NOMO-1 (cell line): Measurements from ENCODE around the gene ANKRD55.
"Not testable (repeated sequence)": the region's sequence is repeated elsewhere in the genome, so short reads cannot be mapped to it uniquely, and the experiment has no call there.

Source experiments
- DNase-seq, 2 experiments: peaks; one replicate each; lab custom pipeline; 2025; ENCODE audit not compliant: unreplicated experiment in 2 of 2; lab: John Stamatoyannopoulos, UW

The ANKRD55 gene

DNA sequence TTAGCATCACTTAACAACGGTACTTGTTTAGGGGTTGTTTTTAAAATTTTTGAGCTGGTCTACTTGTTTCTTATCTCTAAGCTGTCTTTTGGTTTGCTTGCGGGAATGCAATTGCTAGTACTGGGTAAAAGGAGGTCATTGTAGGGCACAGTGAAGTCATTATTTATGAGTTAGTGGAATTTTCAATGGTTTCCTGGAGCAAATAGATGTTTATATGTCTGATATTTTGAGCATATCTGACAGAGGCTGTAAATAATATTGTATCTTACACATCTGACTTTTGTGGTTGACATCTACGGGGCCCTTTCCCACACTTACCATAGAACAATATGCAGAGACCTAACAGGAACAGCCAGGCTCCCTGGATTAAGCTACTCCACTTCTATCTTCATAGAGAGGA, 147.9 kb downstream of the ANKRD55 start:
- DNase-seq: no peak

DNA sequence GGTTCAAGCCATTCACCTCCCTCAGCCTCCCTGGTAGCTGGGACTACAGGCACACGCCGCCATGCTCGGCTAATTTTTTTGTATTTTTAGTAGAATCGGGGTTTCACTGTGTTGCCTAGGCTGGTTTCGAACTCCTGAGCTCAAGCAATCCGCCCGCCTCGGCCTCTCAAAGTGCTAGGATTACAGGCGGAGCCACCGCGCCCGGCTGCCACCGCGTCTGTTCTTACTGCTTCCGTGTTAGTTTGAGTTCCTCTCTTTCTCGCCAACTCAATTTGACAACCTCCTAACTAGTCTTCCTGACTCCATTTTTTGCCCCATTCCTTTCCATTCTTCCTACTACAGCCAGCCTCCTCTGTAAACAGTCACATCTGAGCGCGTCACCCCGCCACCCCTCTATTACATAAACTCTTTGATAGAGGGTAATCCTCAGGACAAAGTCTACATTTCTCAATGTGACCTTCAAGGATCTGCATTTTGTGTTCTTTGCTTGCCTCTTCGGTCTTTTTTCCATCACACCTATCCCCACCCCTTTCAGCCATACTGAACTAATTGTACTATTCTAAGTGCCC, 149.8 kb downstream of the ANKRD55 start:
- no peak for DNase-seq

DNA sequence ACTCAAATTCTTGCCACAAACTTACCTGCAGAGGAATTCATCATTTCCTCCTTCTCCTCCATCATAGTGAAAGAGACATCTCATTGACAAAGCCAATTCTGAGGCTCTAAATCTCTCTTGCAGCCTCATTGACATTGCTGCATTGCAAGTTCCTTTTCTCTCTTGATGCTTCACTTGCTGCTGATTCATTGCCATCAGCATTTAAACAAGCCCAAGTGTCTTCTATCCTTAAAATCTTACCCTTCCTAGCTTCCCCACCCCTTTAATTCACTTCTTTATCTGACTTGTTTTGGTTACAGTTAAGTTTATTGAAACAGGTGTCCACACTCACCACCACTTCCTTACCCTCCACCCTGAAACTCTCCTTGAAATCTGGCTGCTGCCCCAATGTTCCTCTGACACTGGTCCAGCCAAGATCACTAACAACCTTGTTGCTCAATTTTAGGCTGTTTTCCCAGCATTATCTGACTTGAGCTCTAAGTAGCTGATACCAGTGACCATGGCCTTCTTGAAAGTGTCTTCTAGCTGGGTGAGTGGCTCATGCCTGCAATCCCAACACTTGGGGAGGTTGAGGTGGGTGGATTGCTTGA, 152.0 kb downstream of the ANKRD55 start:
- DNase-seq: peak in 1 of 2 experiments; percentile 50

DNA sequence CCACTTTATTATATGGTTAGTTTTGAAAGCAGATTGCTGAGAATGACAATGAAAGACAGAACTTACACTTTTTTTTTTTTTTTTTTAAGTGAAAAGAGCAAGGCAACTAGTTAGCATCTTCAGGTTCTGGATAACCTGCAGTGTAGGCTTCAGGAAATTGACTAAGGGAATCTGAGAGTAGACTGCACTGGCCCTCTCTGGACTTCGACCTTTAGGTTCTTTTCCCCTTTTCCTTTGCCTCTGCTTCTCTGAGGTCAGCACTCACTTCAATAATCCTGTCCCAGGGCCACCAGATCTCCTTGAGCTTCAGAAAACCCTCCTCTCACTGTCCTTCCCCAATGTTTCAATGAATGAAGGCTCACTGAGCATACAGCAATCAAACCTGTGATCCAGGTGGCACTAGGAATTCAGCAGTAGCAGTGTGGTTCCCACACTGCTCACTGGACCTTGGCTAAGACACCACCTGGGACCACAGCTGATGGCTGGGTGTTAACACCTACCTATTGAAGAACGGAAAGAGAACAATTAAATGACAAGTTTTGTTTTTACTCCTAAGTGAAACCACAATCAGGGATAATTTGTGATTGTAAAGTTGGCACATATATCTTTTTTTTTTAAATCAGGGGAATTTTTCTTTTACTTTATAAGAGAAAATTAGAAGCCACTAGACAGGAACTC, 152.6 kb downstream of the ANKRD55 start:
- DNase-seq: no peak

DNA sequence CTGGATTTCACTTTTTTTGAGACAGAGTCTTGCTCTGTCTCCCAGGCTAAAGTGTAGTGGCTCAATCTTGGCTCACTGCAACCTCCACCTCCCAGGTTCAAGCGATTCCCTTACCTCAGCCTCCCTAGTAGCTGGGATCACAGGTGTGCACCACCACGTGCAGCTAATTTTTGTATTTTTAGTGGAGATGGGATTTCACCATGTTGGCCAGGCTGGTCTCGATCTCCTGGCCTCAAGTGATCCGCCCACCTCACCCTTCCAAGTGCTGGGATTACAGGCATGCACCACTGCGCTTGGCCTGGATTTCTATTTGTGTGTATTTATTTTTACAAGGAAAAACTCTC, 154.0 kb downstream of the ANKRD55 start:
- not testable (repeated sequence) for DNase-seq

DNA sequence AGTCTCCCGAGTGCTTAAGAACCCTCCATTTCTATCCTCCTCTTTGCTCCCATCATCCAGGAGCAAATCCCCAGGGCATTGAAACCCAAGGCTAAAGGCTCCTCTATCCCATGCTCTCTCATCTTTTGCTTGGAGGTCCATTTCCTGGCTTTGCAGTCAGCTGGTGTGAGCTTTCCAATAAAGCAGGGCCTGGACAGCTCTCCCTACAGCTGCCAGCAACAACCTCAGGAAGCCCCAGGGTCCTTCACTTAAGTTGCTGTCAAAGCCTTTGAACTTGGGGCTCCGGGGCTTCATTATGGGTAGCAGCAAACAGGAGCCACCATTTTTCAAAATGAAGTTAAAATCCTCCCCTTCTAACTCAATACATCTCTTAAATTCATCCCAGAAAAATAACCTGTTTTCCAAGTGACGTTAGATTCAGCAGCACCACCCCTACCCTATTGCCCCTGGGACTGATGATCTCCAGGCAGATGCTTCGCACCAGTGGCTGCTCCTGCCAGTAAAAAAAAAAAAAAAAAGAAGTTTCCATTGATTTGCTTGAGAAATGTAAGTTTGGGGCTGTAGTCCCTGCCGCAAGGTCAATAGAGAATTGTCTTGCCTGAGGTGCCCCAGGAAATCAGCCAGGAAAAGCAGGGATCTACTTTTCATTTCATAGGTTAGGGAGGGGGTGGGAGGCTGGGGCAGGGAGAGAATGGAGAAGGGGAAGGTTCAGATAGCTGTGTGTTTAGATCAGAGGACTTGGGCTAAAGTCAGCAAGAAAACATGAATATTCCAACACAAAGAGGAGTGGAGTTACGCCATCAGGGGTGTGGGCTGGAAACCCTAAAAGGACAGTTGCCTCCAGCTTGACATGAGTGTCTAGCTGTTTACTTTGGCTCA, 154.6 kb downstream of the ANKRD55 start:
- DNase-seq: no peak

DNA sequence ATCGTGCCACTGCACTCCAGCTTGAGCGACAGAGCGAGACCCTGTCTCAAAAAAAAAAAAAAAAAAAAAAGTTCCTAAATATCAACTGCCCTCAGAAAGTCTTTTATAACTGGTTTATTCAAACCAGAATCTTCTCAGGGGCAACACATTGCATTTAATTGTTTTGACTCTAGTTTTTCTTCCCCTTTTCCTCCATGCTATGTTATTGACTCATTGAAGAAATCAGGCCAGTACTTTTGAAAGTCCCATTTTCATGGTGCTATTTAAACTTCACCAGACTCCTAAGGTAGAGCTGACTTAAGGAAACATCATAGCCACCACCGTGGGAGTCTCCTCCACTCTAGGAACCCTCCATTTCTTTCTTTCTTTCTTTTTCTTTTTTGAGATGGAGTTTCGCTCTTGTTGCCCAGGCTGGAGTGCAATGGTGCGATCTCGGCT, 155.3 kb downstream of the ANKRD55 start:
- peak in 1 of 2 experiments; percentile 73 for DNase-seq

DNA sequence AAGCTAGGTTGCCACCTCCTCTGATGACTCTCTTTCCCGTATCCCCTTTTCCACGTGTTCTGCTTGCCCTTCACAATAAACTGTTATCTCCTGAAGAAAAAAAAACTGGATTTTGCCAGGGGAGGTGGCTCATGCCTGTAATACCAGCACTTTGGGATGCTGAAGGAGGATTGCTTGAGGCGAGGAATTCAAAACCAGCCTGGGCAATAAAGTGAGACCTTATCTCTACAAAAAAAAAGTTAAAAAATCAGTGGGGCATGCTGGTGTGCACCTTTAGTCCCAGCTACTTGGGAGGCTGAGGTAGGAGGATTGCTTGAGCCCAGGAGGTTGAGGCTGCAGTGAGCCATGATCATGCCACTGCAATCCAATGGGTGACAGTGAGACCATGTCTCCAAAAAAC, 156.6 kb downstream of the ANKRD55 start:
- no peak for DNase-seq

DNA sequence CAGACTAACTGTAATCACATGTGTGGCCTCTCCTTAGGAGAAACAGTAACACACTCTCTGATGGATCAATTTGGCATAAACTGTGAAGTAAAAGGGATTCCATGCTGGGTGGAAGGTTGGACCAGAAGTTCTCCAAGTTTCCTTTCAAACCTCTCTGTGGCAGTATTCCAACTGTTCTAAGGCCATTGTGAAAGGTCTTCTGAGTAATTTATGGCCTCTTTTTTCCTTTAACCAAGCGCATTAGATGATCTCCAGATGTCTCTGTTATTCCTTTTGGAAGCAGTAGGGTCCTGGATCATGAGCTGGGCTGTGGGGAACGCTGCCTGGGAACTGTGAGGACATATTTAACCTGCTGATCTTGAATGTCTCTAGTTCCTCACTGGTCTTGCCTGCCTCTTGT, 157.8 kb downstream of the ANKRD55 start:
- no peak for DNase-seq

DNA sequence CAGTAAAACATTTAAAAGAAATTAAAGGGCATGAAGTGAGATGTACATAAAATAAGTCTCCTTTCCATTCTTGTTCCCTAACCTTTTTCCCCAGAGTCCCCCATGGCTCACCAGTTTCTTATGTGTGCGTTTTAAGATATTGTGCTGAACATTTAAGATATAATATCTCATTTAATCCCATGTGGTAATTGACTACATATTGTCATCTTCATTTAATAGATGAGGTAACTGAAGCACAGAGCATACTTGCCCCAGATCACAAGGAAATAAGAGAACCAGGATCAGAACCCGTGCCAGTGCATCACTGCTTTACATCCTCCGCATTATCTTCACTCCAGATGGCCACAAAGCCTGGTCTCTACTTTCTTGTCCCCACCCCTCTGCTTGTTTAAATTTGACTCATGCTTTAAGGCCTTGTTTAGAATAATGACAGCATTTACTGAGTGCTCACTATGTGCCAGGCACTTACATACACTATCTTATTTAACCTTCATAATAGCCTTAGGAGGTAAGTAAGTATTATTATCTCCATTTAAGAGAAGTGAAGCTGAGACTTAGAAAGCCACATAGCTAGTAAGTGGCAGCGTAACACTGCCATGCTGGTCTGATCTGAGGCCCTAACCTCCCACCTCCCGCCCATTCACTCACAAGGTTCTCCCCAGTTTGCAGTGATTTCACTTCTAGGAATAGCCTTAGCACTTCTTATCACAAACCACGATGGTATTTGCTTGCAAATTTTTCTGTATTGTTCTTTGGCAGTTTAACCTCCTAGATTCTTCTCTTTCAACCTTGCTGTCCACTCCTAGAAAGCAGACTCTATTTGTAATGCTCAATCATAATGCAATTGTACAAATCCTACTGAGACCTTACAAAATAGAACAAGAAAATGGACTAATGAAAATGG, 160.0 kb downstream of the ANKRD55 start:
- DNase-seq: no peak

DNA sequence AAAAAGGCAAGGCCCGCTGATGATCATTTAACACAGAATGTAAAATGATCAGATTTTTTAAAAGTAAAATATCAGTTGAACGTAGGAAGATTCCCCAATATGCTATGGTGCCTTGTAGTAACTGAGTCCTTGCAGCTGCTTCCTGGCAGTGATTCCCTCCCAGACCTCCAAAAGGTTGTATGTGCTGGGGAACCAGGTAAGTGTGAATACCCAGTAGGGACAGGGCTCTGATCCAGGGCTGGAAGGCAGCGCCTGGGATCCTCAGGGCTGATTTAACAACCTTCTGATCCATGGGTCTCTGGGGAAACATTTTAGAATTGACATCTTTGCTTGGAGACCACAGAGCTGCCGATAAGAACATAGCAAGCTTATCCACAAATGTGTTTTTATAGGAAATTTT, 161.7 kb downstream of the ANKRD55 start:
- no peak for DNase-seq

DNA sequence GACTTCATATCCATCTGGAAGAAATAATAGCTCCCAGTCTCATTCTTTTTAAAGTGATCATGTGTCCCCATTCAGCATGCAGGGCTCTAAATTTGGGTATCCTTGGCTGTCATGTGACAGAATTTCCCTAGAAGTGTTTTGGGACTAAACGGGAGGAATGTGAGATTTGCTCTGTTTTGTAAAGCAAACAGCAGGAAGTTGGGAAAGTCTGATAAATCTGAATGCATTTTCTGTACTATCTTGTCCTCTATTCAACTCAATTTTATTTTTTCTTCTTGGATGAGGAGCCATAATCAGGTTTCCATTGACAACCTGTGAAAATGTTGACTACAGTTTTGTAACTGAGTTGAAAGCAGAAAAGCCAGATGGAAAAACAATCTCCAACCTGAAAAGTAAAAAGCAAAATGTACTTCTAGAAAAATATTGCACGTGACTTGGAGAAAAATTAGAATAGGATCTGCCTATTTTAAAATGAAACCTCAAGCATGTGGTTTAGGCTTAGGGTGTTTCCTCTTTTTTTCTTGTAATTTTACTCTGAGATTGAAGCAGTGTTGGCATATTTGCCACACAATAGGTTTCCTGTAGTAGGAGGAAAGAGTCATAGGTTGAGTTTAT, 162.2 kb downstream of the ANKRD55 start:
- DNase-seq: peak; percentile 70 to 94

DNA sequence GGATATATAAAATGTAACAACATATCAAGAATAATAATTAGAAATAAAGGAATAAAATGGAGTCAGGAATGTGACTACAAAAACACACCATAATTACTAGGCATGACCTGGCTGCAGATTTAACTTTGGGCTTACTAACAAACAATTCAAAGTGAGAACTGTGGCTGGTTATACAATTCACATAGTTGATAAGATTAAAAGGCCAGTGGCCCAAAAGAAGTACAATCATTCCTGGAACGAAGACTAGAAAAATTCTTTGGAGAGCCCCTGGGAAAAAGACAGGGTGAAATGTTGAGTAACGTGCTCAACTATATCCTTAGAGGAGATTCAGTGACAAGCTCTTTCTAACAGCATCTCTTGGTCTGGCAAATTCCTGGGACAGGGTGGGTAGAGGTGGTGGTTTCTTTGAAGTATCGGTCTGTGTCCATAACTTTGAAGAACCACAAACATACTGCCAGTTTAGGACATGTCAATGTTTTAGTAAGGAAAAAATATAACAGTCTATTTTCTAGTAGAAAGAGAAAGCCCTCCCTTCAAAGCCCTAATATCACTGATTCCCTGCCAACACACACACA, 163.4 kb downstream of the ANKRD55 start:
- DNase-seq: no peak

DNA sequence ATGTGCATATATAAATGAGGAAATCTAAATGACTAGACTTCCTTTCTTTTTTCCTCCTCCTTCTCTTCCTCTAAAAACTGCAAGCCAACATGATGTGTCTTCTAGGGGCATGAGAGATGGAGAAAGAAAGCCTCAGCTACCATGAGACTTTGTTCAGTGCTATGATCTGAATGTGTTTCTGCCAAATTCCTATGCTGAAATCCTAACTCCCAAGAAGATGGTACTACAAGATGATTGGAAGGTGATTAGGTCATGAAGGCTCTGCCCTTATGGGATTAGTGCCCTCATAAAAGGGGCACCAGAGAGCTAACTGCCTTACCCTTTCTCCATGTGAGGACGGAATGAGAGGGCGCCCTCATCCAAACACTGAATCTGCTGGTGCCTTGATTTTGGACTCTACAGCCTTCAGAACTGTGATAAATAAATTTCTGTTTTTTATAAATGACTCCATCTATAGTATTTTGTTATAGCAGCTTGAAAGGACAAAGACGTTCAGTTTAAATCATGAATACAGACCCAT, 166.1 kb downstream of the ANKRD55 start:
- DNase-seq: no peak

DNA sequence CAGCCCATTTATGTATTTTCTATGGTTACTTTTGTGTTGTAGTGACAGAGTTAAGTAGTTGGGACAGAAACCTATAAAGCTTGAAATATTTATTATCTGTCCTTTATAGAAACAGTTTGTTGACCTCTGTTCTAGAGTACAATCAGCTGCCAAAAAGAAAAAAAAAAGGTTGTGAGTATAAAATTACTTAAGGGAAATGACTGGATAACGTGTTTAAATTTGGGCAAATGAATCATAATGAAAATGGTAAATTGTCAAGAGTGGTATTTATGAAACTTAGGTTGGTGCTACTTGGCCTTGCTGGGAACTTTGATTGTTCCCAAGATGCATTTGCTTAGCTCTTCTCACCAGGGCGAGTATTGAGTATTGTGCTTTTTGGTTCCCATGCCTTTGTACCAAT, 168.1 kb downstream of the ANKRD55 start:
- no peak for DNase-seq

DNA sequence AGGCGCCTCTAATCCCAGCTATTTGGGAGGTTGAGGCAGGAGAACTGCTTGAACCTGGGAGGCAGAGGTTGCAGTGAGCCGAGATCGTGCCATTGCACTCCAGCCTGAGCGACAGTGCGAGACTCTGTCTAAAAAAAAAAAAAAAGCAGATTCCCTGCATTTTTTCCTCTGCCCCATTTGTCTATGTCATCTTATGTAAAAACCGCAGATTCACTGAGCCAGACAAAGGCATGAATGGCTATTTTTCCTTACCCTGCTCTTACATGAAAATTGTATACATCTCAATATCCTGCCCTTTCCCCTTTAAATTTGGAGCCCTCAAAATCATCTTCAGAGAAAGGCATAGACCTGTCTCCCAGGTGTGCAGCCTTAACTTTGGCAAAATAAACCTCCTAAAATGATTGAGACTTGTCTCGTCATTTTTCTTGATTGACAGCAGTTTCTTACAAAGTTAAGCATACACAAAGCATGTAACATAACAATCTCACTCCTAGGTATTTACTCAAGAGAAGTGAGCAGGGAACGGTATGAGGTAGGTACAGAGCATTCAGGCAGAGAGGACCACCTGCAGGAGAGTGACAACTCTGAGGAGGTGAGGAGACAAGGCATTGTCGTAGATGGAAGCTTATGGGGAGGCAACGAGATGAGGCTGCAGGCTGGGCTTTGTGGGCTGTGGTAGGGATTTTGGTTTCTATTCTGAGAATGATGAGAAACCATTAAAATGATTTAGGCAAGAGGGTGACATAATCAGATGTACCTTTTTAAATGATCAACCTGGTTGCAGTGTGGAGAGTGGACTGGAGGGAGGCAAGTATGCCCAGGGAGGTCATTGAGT, 172.6 kb downstream of the ANKRD55 start:
- no peak for DNase-seq

DNA sequence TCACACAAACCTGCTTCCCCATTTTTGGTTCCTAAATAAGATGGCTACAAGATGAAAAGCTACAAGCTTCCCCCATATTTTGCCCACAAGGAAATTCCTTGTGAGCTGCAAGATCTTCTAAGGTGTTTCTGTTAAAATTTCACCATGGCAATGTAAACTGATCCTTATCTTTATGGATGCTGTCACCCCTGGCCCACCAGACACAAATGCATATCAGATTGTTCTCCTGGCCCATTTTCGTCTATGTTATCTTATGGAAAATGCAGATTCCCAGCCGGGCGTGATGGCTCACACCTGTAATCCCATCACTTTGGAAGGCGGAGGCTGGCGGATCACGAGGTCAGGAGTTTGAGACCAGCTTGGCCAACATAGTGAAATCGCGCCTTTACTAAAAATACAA, 173.3 kb downstream of the ANKRD55 start:
- no peak for DNase-seq

DNA sequence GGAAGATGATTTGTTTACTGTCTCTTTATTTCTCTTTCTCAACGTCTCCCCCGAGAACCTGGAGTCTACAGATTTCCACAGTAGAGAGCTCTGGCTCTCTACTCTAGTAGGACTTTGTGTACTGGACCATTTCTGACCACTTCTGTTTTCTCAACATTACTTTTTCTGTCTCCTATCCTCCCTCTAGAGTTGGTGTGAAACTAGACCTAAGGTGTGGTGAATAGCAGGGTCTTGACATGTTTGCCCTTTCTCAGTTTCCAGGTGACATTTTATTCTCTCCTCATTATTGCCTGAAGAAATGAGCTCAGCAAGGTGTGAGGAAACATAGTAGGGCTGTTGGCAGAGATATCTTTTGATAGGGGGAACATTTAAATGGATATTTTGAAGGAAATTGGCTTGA, 176.3 kb downstream of the ANKRD55 start:
- DNase-seq: no peak

DNA sequence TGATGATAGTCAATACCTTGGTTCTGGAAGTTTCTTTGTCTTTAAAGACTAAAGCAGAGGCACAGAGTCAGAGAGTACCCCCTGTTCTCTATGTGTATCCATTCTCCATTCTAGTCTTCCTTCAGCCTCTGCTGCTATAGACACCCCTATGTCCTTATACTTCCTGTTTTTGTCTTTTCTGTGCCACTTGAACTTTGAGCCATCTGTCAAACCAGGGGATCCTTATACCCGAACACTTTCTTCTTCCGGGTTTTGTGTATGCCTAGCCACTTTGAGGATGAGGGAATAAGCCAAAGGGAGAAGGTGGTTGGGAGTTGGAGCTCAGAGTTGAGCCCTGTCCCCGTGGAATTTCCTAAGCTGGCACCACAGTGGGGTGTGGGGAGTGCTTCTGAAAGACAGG, 177.3 kb downstream of the ANKRD55 start:
- DNase-seq: peak in 1 of 2 experiments; percentile 28
